NCI-H82 treated with DMSO at 0.1 percent for 48 hours (cell line): Measurements from ENCODE around the gene NALCN.
A peak's percentile ranks its signal among the peaks of the same experiment; 100 is the strongest.
"Not testable (repeated sequence)": the region's sequence is repeated elsewhere in the genome, so short reads cannot be mapped to it uniquely, and the experiment has no call there.

ENCODE experiments used
- DNase-seq: peaks from one replicate; lab custom pipeline; 2025; ENCODE audit not compliant: unreplicated experiment; lab: John Stamatoyannopoulos, UW

The NALCN gene

DNA sequence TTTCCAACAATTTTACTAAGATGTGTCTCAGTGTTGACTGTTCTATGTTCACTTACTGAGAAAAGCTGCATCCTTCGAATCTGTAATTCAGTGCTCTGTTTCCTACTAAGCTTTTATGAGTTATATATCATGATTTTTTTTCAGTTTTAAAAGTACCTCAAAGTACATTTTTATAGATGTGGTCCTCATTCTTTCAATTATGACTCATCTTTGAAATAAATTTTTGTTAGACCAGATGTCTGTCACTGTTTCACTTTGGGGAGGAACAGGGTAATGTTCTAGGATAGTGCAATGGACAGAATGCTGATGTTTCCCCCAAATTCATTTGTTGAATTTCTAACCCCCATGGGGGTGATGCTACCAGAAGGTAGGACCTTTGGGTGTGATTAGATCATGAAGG, 74.8 kb downstream of the NALCN start:
- DNase-seq, result no peak

DNA sequence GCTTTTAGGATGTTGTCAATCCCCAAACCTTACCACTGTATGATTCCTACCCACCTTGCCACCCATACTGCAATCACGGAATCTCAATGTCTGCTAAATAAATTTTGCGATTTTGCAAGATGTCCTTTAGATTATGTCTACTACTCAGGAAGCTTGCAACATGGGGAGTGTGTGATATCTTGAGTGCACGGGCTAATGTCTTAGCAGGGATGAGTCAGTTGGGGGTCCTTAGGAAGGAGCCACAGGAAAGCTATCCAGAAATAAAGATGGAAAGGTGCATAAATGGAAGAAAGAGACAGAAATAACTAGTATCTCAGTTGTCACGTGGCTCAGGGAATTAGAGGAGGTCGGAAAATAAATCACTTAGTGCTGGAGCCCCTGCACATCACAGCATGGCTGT, 77.1 kb downstream of the NALCN start:
- DNase-seq, result no peak

DNA sequence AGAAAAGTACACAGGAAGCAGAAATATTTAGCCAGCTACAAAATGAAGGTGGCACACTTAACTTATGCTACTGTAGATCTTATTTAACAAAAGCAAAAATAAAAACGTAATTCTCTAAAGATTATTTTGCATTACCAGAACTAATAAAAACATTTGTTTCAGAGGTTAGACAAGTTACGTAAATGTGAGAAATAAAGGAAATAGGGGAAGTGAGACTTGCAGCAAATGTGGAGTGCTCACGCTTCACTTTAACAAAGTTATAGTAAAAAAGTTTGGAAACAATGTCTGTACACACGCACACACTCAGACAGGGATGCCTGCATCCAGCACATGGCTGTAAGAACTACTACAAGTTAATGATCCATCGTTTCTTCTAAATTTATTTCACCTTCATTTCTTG, 83.7 kb downstream of the NALCN start:
- no peak for DNase-seq

DNA sequence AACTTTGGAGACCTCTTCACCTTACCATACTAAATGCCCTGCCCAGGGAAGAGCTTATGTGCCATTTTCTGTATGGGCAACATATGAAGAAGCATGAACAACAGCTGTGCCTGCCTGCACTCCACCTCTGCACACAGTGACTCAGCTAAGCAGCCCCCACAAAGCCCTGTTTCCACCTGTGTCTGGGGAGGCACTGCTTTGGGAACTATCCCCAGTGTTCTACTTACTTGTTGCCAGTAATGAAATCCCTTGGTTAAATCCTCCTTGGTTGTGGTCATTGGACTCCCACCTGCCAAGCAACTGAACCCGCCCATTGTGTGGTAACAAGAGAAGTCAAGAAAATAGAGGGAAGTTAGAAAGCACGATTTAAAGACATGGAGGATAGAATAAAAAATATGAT, 84.6 kb downstream of the NALCN start:
- no peak for DNase-seq

DNA sequence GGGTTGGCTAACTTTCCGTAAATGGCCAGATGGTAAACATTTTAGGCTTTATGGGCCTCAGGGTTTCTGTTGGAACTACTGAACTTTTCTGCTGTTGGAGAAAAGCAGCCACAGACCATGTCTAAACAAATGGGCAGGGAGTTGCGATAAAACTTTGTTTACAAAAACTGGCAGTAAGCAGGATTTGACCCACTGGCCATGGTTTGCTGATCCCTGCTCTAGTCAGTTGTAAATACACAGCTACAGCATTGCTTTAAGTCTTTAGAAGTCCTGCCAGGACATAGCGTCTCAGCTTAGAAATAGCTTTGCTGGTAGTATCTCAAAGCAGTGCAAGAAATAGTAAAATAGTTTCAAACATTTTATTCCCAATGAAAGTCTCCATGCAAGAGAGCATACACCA, 88.4 kb downstream of the NALCN start:
- DNase-seq, result no peak

DNA sequence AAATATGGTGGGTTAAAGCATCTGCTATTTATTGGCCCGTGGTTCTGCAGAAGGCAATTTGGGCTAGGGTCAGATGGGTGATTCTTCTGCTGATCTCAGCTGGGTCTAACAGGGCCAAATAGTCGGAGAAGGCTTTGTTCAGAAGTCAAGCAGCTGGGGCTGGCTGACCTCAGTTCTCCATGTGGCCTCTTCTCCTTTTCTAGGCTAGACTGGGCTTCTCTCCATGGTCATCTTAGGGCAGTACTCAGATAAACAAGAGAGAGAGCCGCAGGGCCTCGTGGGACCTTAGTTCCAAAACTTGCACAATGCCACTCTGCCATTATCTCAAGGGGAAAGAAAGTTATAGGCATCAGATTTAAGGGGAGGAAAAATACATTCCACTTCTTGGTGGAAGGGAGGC, 89.6 kb downstream of the NALCN start:
- DNase-seq, result no peak

DNA sequence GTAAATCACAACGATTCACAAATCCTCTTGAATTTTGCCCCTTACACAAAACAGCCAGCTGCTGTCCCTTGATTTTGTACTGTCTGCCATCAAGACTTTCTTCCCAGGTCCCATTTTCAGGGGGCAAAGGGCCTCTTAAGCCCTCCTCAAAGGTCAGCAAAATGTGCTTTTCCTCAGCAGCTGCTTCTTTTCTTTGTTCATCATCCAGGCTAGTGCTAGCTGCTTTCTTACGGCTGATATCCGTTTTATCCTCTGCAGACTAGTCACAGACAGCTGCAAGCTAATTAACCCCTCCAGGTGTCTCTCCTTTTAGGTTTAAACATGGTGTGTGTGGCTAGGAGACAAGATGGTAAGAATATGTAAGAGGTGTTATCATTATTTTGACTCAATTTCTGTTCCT, 90.9 kb downstream of the NALCN start:
- DNase-seq, result peak; percentile 83

DNA sequence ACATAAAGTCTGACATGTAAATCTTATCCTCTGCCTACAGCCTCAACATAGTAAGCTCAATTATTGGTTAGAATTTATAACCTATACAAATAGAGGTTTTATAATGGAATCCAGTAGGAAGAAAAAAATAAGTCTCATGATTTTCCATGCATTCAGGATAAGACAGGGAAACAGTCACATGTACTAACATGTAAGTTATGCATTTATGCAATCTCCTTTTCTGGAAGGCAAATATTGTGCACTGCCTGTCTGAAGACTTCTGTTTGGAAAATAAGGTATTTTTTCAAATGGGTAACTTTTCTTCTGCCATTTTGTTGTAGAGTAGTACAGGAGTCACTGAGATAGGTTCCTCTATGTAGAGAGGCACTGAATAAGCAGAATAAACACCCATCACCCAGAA, 92.7 kb downstream of the NALCN start:
- no peak for DNase-seq

DNA sequence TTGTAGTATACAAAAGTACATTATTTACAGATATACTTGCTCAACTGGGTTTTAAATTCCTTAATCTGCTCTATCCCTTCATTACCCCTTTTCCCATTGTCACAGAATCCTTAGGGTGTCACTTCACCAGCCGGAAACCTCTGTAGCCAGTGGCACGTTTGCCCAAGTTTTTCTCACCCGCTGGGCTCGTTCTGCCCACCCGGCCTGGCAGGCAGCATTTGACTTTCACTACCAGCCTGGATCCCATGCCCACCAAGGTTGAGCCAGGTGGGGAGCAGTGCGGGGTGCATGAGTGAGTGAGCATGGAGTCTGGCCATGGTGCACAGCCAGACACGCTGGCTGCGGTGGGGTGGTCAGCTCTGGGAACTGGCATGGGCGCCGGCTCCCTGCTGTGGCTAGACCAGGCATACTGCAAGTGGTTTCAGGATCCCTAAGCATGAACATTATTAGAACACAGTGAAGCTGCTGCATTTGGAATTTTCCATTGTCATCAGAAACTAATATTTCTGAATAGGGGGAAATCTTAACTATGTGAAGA, 98.3 kb downstream of the NALCN start:
- DNase-seq, result no peak

DNA sequence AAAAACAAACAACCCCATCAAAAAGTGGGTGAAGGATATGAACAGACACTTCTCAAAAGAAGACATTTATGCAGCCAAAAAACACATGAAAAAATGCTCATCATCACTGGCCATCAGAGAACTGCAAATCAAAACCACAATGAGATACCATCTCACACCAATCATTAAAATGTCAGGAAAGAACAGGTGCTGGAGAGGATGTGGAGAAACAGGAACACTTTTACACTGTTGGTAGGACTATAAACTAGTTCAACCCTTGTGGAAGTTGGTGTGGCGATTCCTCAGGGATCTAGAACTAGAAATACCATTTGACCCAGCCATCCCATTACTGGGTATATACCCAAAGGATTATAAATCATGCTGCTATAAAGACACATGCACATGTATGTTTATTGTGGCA, 102.8 kb downstream of the NALCN start:
- not testable (repeated sequence) for DNase-seq

DNA sequence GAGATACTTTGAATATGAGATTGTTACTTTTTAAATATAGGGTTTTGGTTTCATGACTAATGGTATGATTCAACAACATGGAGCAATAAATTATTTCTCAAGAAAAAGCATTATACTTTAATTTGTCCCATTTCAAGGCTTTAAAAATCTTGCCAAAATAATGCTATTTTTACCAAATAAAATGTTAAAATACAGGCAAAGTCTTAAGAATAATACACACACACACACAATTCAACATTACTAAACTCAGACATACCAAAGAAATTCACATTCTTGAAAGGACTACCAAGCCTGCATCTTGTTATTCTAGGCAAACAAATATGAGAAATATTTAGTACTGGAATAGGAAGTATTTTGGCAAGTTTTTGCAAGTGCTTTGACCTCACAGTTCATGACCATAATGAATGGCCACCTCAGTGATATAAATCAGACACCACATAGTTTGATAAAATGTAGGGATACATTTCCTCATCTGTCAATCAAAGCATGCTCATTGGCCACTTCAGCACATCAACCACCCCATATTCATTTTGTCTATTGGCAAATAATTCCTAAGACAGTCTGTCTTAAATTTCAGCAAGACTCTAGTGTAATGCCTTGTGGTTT, 107.2 kb downstream of the NALCN start:
- no peak for DNase-seq

DNA sequence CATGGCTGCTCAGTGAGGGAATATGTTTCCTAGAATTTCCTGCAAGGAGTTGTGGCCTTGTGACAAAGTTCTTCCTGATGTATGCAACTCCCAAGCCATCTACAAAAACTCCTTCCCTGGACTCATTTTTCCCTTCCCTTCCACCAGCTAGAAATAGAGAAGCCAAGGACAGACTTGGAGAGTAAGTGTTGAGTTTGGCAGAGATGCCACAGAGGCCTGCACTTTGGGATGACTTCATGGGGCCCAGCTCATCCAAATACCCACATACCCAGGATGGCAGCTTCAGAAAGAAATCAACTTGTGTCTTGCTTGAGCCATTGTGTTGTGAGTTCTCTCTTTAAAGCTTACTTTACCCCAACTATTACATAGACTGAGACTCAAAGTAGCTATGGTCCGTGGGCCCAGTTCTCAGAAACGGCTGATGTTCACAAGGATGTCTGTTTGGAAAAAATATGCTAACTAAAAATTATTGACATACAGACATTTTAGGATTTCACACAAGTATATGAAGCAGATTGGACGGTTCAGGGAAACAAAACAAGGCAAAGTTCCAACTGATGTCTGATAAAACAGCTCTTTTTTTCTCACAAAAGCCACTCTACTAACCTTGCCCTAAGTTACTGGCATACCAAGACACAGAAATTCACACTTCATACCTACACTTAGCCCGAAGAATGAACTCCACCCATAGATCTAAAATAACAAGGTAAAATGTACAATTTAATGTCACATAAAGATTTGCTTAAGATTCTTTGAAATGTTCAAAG, 107.9 kb downstream of the NALCN start:
- no peak for DNase-seq

DNA sequence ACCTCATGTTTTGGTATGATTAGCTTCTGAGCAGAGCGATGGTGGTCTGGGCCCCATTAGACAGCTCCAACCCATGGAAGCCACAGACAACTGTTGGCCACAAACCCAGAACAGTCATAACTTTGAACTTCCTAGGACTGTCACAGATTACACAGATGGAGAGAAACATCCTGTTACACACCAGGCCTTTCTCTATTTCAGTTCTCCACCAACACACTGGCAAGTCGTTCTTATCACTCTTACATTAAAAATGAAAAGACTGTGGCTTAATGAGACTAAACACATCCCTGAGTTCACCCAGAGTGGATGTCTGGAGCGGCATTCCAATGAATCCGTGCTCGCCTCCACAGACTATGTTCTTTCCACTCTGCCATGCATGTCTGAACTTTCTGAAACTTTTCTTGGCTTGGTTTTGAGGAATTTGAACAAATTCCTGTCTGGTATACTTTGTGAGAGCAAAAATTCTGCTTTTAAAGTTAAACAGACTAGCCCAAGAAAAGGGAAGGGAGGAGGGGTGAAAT, 109.1 kb downstream of the NALCN start:
- DNase-seq, result no peak

DNA sequence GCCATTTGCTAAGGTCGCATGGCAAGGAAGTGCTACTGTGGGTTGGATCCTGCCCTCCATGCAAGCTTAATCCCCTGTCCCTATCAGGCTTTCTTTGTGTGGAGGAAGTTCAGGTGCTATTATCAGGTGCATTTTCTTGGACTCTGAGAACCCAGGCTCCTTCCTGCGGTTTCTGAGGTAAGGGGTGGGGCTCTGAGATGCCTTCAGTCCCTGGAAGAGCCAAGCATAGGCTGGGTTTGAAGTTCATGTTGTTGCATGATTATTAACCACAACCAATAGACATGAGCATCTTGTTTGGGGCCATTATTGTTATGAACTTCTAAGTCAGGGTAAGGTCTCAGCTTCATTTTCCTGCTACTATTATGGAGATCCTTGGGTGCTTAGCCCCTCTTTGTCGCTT, 109.5 kb downstream of the NALCN start:
- no peak for DNase-seq

DNA sequence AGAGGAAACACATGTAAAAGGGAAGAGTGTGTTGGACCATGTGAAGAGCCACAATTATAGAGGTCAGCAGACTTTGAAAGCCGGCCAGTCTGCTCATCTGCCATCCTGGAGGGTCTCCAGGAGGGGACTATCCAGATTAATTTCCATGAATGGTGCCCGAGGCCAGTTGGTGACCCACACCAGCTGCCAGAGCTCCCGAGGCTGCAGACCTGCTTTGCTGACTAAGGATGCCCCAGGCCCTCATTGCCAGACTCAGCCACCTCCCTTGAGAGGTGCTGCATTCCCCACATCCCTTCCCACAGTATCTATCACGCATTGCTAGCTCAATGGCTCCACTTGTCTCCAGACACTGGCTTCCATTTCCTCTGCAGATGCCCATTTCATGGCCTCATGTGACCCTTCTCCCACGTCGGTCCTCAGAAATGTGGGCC, 110.3 kb downstream of the NALCN start:
- DNase-seq, result no peak

DNA sequence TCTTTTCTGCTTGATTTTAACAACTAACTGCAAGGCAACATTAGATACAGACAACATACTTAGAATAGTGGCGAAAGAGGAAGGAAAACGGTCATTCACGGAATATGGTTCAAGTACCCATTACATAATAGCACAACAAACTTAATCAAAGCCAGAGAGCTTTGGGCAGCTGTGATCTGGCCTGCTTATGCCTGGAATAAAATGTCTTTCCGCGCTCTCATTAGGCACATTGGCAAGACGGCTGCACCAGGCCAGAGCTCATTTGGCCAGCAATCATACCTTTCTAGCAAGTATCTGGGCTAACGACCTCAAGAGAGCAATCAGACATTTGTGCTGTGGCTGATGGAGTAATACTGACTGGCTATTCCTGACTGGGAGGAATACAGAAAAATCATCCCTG, 112.8 kb downstream of the NALCN start:
- DNase-seq, result no peak

DNA sequence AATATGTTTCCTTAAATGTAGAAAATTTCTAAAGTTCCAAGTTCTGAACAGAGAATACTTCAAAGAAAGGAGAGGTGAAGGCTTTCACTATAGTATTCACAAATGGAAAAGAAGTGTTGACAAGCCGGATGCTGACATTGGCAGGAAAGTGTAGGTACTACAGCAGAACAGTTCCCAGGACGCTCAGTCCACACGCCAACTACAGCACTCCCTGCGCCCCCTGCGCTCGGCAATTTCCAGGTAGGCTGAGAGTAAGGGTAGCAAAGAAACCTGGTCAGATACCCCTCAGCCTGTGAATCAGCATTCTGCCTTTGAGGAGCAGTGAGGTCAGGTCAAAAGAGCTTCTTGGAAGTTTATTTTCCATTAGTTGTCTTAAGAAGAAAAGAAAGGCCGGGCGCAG, 115.3 kb downstream of the NALCN start:
- DNase-seq, result no peak

DNA sequence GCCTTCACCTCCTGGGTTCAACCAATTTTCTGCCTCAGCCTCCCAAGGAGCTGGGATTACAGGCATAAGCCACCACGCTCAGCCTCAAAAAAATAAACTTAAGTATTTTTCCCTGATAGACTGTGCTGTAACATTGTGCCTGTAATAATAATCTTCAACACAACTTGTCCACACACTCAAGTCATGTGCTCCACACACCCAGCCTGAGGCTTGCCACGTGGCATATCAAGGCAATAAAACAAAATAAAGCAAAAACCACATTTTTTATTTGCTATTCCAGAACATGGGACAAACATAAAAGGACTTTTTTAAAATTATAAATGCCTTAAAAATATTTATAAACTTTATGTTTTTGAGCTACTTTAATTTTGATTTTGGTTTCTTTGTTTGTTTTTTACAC, 115.8 kb downstream of the NALCN start:
- no peak for DNase-seq

DNA sequence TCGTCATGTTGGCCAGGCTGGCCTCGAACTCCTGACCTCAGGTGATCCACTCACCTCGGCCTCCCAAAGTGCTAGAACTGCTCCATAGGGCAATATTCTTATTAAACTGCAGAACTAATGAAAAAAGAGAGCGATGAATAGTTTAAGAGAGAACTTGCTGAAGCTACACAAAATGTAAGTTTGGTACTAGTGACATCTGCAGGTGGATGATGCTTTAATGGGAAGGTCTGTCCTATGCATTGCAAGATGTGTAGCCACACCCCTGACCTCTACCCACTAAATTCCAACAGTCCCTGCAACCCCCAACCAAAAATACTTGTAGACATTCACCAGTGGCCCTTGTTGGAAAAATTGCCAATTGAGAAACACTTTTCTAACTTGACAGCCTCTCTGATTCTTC, 117.8 kb downstream of the NALCN start:
- DNase-seq, result no peak

DNA sequence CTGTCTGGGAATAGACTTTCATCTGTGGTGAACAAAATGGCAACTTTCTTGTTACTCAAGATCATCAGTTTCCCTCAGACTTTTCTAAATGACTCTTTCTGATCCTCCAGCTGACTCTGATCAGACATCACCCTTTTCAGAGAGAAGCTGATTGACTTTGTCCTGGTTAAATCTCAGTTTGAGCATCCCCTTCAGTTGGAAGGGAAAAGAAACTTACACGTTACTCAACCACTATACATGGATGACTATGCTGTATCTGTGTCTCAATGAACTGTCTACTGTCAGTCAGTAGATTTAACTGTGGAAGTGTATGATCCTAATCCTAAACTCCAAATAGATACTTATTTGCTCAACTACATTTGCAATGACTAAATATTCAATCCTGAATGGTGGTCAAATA, 118.5 kb downstream of the NALCN start:
- DNase-seq, result no peak

DNA sequence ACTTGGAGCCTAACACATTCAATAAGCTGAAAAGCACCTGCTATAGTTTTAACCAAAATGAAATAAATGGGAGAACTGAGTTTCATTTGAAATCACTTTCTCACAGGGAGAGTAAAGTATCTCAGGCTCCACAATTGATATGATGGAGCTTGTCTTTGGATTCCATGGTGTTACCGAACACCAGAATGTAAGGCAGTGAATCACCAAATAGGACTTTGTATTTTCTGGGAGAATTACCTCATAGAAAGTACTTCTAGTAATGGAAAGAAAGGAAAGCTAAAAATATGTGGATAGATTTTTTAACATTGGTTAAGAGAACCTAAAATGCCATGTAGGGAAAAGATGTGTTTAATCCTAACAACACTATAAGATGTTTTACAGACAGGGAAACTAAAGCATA, 123.6 kb downstream of the NALCN start:
- DNase-seq, result no peak
